Measurements from ENCODE around the gene ERBB4.

ERBB4 gene

DNA sequence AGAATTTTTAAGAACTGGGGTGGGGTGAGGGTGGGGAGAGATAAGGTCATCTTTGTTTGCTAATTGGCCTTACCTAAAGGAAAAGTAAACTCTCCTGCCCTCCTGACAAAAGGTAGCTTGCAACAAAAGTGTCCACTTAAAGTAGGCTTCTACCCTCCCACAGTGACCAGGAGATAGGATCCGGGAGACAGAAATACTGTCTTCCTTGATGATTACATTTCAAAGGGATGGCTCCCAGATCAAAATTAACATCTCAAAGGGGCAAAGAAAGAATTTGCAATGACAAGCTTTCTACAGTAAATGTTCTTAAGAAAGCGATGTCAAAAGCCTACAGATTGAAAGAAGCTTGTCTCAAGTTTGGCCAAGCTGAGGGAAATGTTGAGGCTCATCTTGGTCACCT lies 1206.9 kb downstream of the ERBB4 start:
- TF ChIP-seq, protein P1, sequence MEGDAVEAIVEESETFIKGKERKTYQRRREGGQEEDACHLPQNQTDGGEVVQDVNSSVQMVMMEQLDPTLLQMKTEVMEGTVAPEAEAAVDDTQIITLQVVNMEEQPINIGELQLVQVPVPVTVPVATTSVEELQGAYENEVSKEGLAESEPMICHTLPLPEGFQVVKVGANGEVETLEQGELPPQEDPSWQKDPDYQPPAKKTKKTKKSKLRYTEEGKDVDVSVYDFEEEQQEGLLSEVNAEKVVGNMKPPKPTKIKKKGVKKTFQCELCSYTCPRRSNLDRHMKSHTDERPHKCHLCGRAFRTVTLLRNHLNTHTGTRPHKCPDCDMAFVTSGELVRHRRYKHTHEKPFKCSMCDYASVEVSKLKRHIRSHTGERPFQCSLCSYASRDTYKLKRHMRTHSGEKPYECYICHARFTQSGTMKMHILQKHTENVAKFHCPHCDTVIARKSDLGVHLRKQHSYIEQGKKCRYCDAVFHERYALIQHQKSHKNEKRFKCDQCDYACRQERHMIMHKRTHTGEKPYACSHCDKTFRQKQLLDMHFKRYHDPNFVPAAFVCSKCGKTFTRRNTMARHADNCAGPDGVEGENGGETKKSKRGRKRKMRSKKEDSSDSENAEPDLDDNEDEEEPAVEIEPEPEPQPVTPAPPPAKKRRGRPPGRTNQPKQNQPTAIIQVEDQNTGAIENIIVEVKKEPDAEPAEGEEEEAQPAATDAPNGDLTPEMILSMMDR (IDR thresholded peaks at IDR 0.05): no peak

DNA sequence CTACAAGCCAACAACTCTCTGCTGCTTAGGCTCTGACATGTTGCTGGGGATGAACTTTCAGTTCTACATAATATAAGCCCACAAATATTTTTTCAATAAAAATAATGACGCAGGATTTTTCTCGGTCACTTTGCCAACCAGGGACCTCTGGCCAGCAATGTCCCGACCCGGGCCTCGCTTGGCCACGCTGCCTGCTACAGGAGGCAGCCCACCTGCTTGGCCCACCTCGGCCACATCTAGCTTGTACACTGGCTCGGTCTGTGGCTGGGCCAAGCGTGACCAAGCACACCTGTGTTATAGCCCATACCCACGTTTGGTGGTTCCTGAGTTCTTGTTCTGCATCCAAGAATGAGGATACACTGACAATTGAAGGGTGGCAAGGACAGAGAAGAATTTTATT lies 1208.7 kb downstream of the ERBB4 start:
- TF ChIP-seq, protein P1 (IDR thresholded peaks at IDR 0.05): no peak

DNA sequence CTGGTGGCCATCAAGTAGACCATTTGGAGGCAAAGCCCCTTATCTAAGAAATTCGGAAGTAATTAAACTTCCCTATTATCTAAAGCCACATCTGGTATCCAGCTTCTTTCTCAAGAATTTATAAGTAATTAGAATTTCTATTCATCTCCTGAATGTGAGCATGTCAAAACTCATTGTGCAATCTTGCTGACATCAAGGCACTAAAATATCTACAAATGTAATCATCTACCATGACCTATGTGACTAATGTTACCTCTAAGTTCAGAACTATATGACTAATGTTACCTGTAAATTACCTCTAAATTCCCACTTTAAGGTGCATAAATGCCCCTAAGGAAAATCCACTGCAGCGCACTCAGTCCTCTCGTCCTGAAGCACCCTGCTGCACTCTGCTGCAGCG lies 1209.2 kb downstream of the ERBB4 start:
- TF ChIP-seq, protein P1 (IDR thresholded peaks at IDR 0.05): no peak

DNA sequence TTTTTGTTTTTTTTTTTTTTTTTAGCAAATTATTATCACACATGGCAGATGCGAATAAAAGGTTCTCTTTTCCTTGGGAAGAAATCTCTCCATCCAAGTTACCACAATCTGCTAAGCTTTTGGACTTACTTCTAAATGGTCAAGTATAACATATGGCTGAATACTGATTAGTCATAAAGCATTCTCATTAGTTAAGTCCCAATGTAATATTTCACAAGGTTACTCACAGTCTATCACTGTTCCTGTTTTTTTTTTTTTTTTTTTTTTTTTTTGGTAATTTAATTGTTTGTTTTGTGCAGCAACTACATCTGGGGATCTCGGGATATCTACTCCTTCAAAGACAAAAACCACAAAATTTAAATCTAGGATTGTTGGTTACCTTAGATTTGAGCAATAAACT lies 1210.5 kb downstream of the ERBB4 start:
- TF ChIP-seq, protein P1 (IDR thresholded peaks at IDR 0.05): no peak
